K562 (cell line): Measurements from ENCODE around the gene BRPF1. TPM values are rescaled to one million over a fixed set of nuclear protein-coding genes. Genes with fewer than 3 reads are reported as not detected.

Experiments
- ATAC-seq: fragments of 200-7000 bp; cut with Tn5 transposase; 3 replicates; pipeline ENCODE4 v1.9.1; 2020; ENCODE audit warnings: moderate library complexity
- BruUV-seq: library from RNA; stranded (reverse); fragments of 400-500 nt; replicated peaks from 2 replicates; lab custom pipeline; 2021; lab: Mats Ljungman, UMichigan
- CTCF ChIA-PET: fragments of 300-600 bp; formaldehyde crosslinking; extraction: SDS; loops from one replicate; lab custom pipeline; 2021; ENCODE audit warnings: low intra/inter-chr PET ratio; lab: Yijun Ruan, JAX
- POLR2A ChIA-PET: fragments of 300-600, 350-650 bp; sonication (Branson Sonifier 250); formaldehyde crosslinking; extraction: SDS; loops from one replicate; lab custom pipeline; 2021; ENCODE audit warnings: antibody characterized with exemption, inconsistent platforms; lab: Yijun Ruan, JAX
- DNase-seq, 4 experiments: peaks; one replicate each; pipeline versions ENCODE4 v3.0.0 to v3.0.0-alpha.2; 2011 to 2018; ENCODE audit warnings: low spot score in 3 of 4, mixed read lengths in 3 of 4; ENCODE audit errors: extremely low read depth in 1 of 4
- FAIRE-seq: peaks from 2 replicates; lab custom pipeline; 2011; peaks lifted over from hg19 to GRCh38; lab: Jason Lieb, UNC
- H2AFZ ChIP-seq: 2 replicates; pipeline ENCODE4 v1.6.0; 2011; ENCODE audit warnings: low read depth, low read length, control low read depth, inconsistent platforms
- H3K27ac ChIP-seq: fragments of 200-600 bp; 3 replicates; pipeline ENCODE4 v1.8.0; 2011; ENCODE audit warnings: low read depth, mild to moderate bottlenecking, control low read depth, inconsistent platforms, low read length, moderate library complexity, mixed read lengths; ENCODE audit errors: extremely low read depth
- H3K27me3 ChIP-seq, 2 experiments: fragments of 300-600 bp in 1 of 2; 2 replicates in 1 of 2; 3 replicates in 1 of 2; pipeline versions ENCODE4 v1.6.0 to v1.8.0; 2011; ENCODE audit warnings: inconsistent platforms in 2 of 2, low read length in 2 of 2, mild to moderate bottlenecking in 1 of 2, mixed read lengths in 1 of 2, moderate library complexity in 1 of 2; ENCODE audit not compliant: control insufficient read depth in 2 of 2, insufficient read depth in 2 of 2
- H3K36me3 ChIP-seq: fragments of 300-600 bp; 3 replicates; pipeline ENCODE4 v1.8.0; 2011; ENCODE audit warnings: mild to moderate bottlenecking, low read length, inconsistent platforms; ENCODE audit not compliant: control insufficient read depth, insufficient read depth
- H3K4me1 ChIP-seq, 2 experiments: fragments of 200-600 bp in 1 of 2; replicated peaks in 1 of 2; 2 replicates in 1 of 2; 3 replicates in 1 of 2; pipeline versions ENCODE4 v1.5.1 to v1.8.0; 2011; ENCODE audit warnings: inconsistent platforms in 2 of 2, low read length in 2 of 2, mild to moderate bottlenecking in 1 of 2, mixed read lengths in 1 of 2, moderate library complexity in 1 of 2; ENCODE audit not compliant: control insufficient read depth in 2 of 2, insufficient read depth in 2 of 2
- H3K4me2 ChIP-seq: 2 replicates; pipeline ENCODE4 v1.6.1; 2011; ENCODE audit warnings: low read length, control low read depth, inconsistent platforms, mixed read lengths; ENCODE audit not compliant: insufficient read depth
- H3K4me3 ChIP-seq: fragments of 200-600 bp; sonication (generic), shearing (Covaris generic); 2 replicates; pipeline ENCODE4 v1.5.1; 2016; ENCODE audit warnings: control low read depth, inconsistent platforms
- H3K79me2 ChIP-seq: fragments of 200-600 bp; 3 replicates; pipeline ENCODE4 v1.8.0; 2011; ENCODE audit warnings: low read length, inconsistent platforms; ENCODE audit not compliant: control insufficient read depth, insufficient read depth
- H3K9ac ChIP-seq, 2 experiments: 2 replicates each; pipeline versions ENCODE4 v1.6.0 to v1.6.1; 2011; ENCODE audit warnings: low read depth in 2 of 2, low read length in 2 of 2, control low read depth in 1 of 2, inconsistent platforms in 1 of 2, mild to moderate bottlenecking in 1 of 2, mixed read lengths in 1 of 2; ENCODE audit not compliant: insufficient read depth in 1 of 2
- H3K9me1 ChIP-seq: one replicate; pipeline ENCODE4 v1.6.0; 2011; ENCODE audit warnings: inconsistent platforms, mild to moderate bottlenecking, low read length, moderate library complexity; ENCODE audit not compliant: control insufficient read depth, insufficient read depth
- H3K9me3 ChIP-seq: replicated peaks from 2 replicates; pipeline ENCODE4 v1.5.1; 2011; ENCODE audit warnings: low read depth, low read length, inconsistent platforms; ENCODE audit not compliant: control insufficient read depth, insufficient read depth
- H4K20me1 ChIP-seq: replicated peaks from 2 replicates; pipeline ENCODE4 v1.6.1; 2011; ENCODE audit warnings: low read length, inconsistent platforms, mixed read lengths; ENCODE audit not compliant: control insufficient read depth, insufficient read depth
- ARID1B ChIP-seq: fragments of 450-650 bp; IDR thresholded peaks from 2 replicates; pipeline ENCODE4 v1.6.1; 2016; ENCODE audit warnings: antibody characterized with exemption, mild to moderate bottlenecking, inconsistent platforms
- CBFA2T2 ChIP-seq: fragments of 450-650 bp; conservative IDR thresholded peaks from 2 replicates; pipeline ENCODE4 v1.6.1; 2017; ENCODE audit warnings: mild to moderate bottlenecking
- ETS2 ChIP-seq: IDR thresholded peaks from 2 replicates; pipeline ENCODE4 v1.6.1; 2016; ENCODE audit warnings: borderline replicate concordance, missing genetic modification characterization, mild to moderate bottlenecking, moderate library complexity, missing compliant biosample characterization; ENCODE audit not compliant: poor library complexity, severe bottlenecking
- FUS ChIP-seq: fragments of 200-400 bp; formaldehyde crosslinking; optimal IDR thresholded peaks from 2 replicates; pipeline ENCODE3; 2017; ENCODE audit warnings: low read depth, low read length
- GATAD2B ChIP-seq: fragments of 450-650 bp; IDR thresholded peaks from 2 replicates; pipeline ENCODE4 v1.6.1; 2017; ENCODE audit warnings: mild to moderate bottlenecking, borderline replicate concordance
- HDAC2 ChIP-seq: fragments of 450-650 bp; IDR thresholded peaks from 2 replicates; pipeline ENCODE4 v1.6.1; 2016; ENCODE audit warnings: mild to moderate bottlenecking
- IRF2 ChIP-seq: sonication (generic); formaldehyde crosslinking; IDR thresholded peaks from 2 replicates; pipeline ENCODE4 v1.8.1; 2022; ENCODE audit warnings: mild to moderate bottlenecking, missing genetic modification reagents
- KLF10 ChIP-seq: fragments of 250-450 bp; sonication (Bioruptor Pico); IDR thresholded peaks from 2 replicates; pipeline ENCODE4 v1.6.1; 2021; ENCODE audit warnings: matching md5 sums
- MAFF ChIP-seq: IDR thresholded peaks from 2 replicates; pipeline ENCODE4 v1.6.1; 2012; ENCODE audit warnings: low read length, improper control_type of control experiment
- MTA2 ChIP-seq: fragments of 450-650 bp; IDR thresholded peaks from 2 replicates; pipeline ENCODE4 v1.6.1; 2016; ENCODE audit warnings: low read depth
- MYNN ChIP-seq, 2 experiments: sonication (generic); formaldehyde crosslinking in 1 of 2; IDR thresholded peaks; 2 replicates each; pipeline versions ENCODE4 v1.5.0 to v1.6.1; 2016 to 2020; ENCODE audit warnings: antibody characterized with exemption in 1 of 2, missing genetic modification reagents in 1 of 2
- NEUROD1 ChIP-seq: fragments of 150-350 bp; IDR thresholded peaks from 2 replicates; pipeline ENCODE4 v1.6.1; 2014; ENCODE audit warnings: borderline replicate concordance, low read length, low read depth; ENCODE audit not compliant: partially characterized antibody
- SLC30A9 ChIP-seq: fragments of 250-450 bp; sonication (Bioruptor Pico); IDR thresholded peaks from 2 replicates; pipeline ENCODE4 v1.8.0; 2022; ENCODE audit warnings: mild to moderate bottlenecking, moderate library complexity
- TAL1 ChIP-seq: fragments of 450-650 bp; IDR thresholded peaks from 2 replicates; pipeline ENCODE4 v1.6.1; 2016; ENCODE audit warnings: mild to moderate bottlenecking
- U2AF1 ChIP-seq: fragments of 200-400 bp; formaldehyde crosslinking; optimal IDR thresholded peaks from 2 replicates; pipeline ENCODE3; 2017; ENCODE audit warnings: mild to moderate bottlenecking, low read depth, low read length, moderate library complexity
- ZNF354B ChIP-seq: fragments of 250-450 bp; sonication (Bioruptor Pico); IDR thresholded peaks from 2 replicates; pipeline ENCODE4 v1.4.0; 2020
- WGBS: fragments of 100-300 bp; shearing (Covaris generic); methylation state at CpG from one replicate; pipeline ENCODE4 v1.1.6; 2016; ENCODE audit warnings: low coverage, mixed read lengths; ENCODE audit not compliant: insufficient coverage; ENCODE audit errors: missing lambda C conversion rate; 5-methylcytosine and 5-hydroxymethylcytosine counted together
- in situ Hi-C: fragments of 300-500 bp; cut with MboI; formaldehyde crosslinking; loops from 4 replicates; pipeline ENCODE4 v1.15.0; 2018; ENCODE audit warnings: inconsistent platforms, mixed read lengths
- intact Hi-C: fragments of 100-400 bp; cut with micrococcal nuclease; formaldehyde crosslinking; loops from 2 replicates; pipeline ENCODE4 v1.14.2; 2022
- polyA plus RNA-seq, 8 experiments: library from polyadenylated mRNA; depleted of rRNA in 4 of 8; stranded (reverse) in 5 of 8; unstranded in 3 of 8; fragments of >200 nt; fragmentation: Nextera tagmentation in 2 of 8; fragmentation: Illumina TruSeq in 1 of 8; extraction: Ambion mirVana in 2 of 8; extraction: Trizol in 1 of 8; gene quantifications; 2 replicates each; pipeline versions ENCODE4 v1.2.1 to v1.2.3, GENCODE V29; 2011 to 2014; ENCODE audit warnings: inconsistent platforms in 1 of 8, missing spikeins in 1 of 8
- total RNA-seq, 7 experiments: library from RNA; depleted of rRNA in 6 of 7; stranded (reverse); fragments of >200 nt in 6 of 7; fragmentation: Illumina TruSeq in 2 of 7; extraction: Trizol in 2 of 7; gene quantifications; 2 replicates each; pipeline versions ENCODE4 v1.2.1 to v1.2.3, GENCODE V29; 2011 to 2021; ENCODE audit warnings: low replicate concordance in 1 of 7
- TF ChIP-seq, protein P1 (sequence below): fragments of 450-650 bp; IDR thresholded peaks from 2 replicates; pipeline ENCODE4 v1.6.1; 2016
- TF ChIP-seq, protein P2 (sequence below): fragments of 200-800 bp; sonication (Bioruptor generic); IDR thresholded peaks from 2 replicates; pipeline ENCODE4 v1.6.1; 2016; ENCODE audit warnings: missing genetic modification characterization, missing compliant biosample characterization

Gene BRPF1
- total and polyA plus RNA-seq, 9 of the 15 experiments (the other 6 are each of a cell fraction or from before 2014, with no cell fraction given): 1.1 to 40.2 (median 23.5) TPM

DNA sequence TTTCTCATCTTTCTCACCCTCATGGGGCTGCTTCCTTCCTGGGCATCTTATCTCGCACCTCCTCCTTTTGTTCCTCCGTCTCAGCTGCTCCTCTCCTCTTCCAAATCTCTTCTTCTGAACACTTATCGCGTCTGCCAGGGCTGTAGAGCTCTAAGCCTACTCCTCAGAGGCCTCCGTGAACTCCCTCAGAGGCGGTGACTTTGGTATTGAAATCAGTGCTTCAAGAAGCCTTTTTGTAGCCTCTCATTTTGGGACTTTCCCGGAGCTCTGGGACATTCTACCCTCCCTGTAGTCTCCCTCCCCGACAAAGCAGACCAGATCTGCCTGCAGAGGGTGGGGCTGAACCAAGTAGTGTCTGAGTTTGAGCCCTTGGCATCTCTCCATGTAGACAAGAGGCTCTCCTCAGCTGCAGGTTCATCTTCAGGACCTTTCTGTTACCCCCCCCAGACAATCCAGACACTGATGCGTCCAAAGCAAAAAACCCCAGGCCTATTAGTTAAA lies 45.4 kb upstream of the BRPF1 start (continued):
- TF ChIP-seq ARID1B (peak; percentile 63), ZNF354B (CRISPR knock-in tag) (no peak), CBFA2T2 (peak; percentile 82), MAFF (no peak), HDAC2 (0 out of 2 replicates have a peak, but pooled peaks have one; percentile 41), KLF10 (no peak), TAL1 (peak; percentile 73; the same call in 1 of the 2 replicates)
- TF ChIP-seq, protein P1, sequence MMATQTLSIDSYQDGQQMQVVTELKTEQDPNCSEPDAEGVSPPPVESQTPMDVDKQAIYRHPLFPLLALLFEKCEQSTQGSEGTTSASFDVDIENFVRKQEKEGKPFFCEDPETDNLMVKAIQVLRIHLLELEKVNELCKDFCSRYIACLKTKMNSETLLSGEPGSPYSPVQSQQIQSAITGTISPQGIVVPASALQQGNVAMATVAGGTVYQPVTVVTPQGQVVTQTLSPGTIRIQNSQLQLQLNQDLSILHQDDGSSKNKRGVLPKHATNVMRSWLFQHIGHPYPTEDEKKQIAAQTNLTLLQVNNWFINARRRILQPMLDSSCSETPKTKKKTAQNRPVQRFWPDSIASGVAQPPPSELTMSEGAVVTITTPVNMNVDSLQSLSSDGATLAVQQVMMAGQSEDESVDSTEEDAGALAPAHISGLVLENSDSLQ: no peak

DNA sequence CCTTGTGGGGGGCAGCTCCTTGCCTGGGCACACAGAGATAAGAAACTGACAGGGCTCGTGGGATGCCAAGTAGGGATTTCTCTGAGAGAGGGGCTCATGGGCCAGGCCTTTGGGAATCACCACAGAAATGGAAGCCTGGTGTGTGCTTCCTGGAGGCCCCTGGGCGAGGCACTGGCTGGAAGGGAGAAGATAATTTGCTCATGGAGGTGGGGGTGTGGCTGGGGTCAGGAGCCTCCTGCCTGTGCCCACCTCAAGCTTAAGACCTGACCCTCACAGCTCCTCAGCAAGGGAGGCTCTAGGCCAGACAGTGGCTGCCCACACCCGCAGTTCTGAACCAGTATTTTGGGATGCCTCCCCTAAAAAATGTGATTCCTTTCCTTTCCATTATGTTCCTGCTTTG lies 44.8 kb upstream of the BRPF1 start:
- TF ChIP-seq GATAD2B (no peak), FUS (no peak), ETS2 (no peak), U2AF1 (no peak), MYNN (IDR thresholded peaks at IDR 0.05) (no peak), MYNN (CRISPR knock-in tag; IDR thresholded peaks at IDR 0.05) (no peak), NEUROD1 (no peak), SLC30A9 (CRISPR knock-in tag) (no peak), IRF2 (CRISPR knock-in tag) (no peak), MTA2 (no peak)
- TF ChIP-seq, protein P2, sequence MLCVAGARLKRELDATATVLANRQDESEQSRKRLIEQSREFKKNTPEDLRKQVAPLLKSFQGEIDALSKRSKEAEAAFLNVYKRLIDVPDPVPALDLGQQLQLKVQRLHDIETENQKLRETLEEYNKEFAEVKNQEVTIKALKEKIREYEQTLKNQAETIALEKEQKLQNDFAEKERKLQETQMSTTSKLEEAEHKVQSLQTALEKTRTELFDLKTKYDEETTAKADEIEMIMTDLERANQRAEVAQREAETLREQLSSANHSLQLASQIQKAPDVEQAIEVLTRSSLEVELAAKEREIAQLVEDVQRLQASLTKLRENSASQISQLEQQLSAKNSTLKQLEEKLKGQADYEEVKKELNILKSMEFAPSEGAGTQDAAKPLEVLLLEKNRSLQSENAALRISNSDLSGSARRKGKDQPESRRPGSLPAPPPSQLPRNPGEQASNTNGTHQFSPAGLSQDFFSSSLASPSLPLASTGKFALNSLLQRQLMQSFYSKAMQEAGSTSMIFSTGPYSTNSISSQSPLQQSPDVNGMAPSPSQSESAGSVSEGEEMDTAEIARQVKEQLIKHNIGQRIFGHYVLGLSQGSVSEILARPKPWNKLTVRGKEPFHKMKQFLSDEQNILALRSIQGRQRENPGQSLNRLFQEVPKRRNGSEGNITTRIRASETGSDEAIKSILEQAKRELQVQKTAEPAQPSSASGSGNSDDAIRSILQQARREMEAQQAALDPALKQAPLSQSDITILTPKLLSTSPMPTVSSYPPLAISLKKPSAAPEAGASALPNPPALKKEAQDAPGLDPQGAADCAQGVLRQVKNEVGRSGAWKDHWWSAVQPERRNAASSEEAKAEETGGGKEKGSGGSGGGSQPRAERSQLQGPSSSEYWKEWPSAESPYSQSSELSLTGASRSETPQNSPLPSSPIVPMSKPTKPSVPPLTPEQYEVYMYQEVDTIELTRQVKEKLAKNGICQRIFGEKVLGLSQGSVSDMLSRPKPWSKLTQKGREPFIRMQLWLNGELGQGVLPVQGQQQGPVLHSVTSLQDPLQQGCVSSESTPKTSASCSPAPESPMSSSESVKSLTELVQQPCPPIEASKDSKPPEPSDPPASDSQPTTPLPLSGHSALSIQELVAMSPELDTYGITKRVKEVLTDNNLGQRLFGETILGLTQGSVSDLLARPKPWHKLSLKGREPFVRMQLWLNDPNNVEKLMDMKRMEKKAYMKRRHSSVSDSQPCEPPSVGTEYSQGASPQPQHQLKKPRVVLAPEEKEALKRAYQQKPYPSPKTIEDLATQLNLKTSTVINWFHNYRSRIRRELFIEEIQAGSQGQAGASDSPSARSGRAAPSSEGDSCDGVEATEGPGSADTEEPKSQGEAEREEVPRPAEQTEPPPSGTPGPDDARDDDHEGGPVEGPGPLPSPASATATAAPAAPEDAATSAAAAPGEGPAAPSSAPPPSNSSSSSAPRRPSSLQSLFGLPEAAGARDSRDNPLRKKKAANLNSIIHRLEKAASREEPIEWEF (CRISPR knock-in tag): no peak
- CTCF ChIA-PET: interaction anchor here (0.6 kb wide), 1 partner anchor 240 kb away, joined by 4 read pairs; no protein-coding TSS in a partner anchor
- H3K9me3 ChIP-seq: no peaks in the 10 kb centered on the region
- no peak overlapping the region for H3K4me3 ChIP-seq
- BruUV-seq: no TSS peak
- POLR2A ChIA-PET: interaction anchor here (1.3 kb wide), 1 partner anchor 8 kb away, joined by 6 read pairs; no protein-coding TSS in a partner anchor
- H3K9ac ChIP-seq: peak overlapping the region in 1 of 2 experiments; percentile 12; a peak in 1 of 4 replicates
- H3K27ac ChIP-seq: no peak overlapping the region
- H3K79me2 ChIP-seq: no peaks in the 10 kb centered on the region
- H3K36me3 ChIP-seq: peaks cover 95% of the 10 kb centered on the region; the same call in 2 of the 3 replicates
- no peak for ATAC-seq
- intact Hi-C loops: no loop called here
- H4K20me1 ChIP-seq: no peaks in the 10 kb centered on the region; the same call in 1 of the 2 replicates
- WGBS: 76% methylated on average over 3 of the region's 3 CpGs
- in situ Hi-C loops: no loop called here
- H3K4me1 ChIP-seq: peaks cover 12 to 18% of the 10 kb centered on the region in 2 experiments; a peak in 4 of 5 replicates
- H3K9me1 ChIP-seq: no peaks in the 10 kb centered on the region
- H3K27me3 ChIP-seq: no peaks in the 10 kb centered on the region
- no peak for DNase-seq
- H2AFZ ChIP-seq: no peak overlapping the region
- no peak overlapping the region for H3K4me2 ChIP-seq
- no peak for FAIRE-seq
